ENCODE results near the gene CMIP.

CMIP gene

GRCh38 chr16:81463296-81463890 lies 18.8 kb downstream of the CMIP start:
- DNase-seq, result no peak

- no peak for DNase-seq
Observed at GRCh38 chr16:81464279-81464678, 19.7 kb downstream of the CMIP start.

GRCh38 chr16:81465375-81465943 lies 20.9 kb downstream of the CMIP start:
- DNase-seq, result no peak

GRCh38 chr16:81466356-81466980 lies 21.9 kb downstream of the CMIP start:
- no peak for DNase-seq

GRCh38 chr16:81467072-81467471 lies 22.5 kb downstream of the CMIP start:
- no peak for DNase-seq

- DNase-seq, result no peak
Observed at GRCh38 chr16:81467815-81468214, 23.2 kb downstream of the CMIP start.

GRCh38 chr16:81468269-81468902 lies 23.8 kb downstream of the CMIP start:
- DNase-seq, result no peak

- DNase-seq, result peak in 1 of 6 experiments; percentile 47
Observed at GRCh38 chr16:81469183-81469677, 24.6 kb downstream of the CMIP start.

GRCh38 chr16:81469710-81470535 lies 25.3 kb downstream of the CMIP start:
- DNase-seq, result peak in 4 of 6 experiments; percentile 23 to 72 (median 71)

- DNase-seq, result no peak
Observed at GRCh38 chr16:81470796-81471636, 26.4 kb downstream of the CMIP start.

- no peak for DNase-seq
Observed at GRCh38 chr16:81471882-81472281, 27.3 kb downstream of the CMIP start.

GRCh38 chr16:81472391-81472790 lies 27.8 kb downstream of the CMIP start:
- no peak for DNase-seq

GRCh38 chr16:81473066-81473488 lies 28.5 kb downstream of the CMIP start:
- no peak for DNase-seq

- no peak for DNase-seq
Observed at GRCh38 chr16:81473558-81473957, 28.9 kb downstream of the CMIP start.

GRCh38 chr16:81473969-81474959 lies 29.7 kb downstream of the CMIP start:
- no peak for DNase-seq

GRCh38 chr16:81477697-81478693 lies 33.4 kb downstream of the CMIP start:
- DNase-seq, result no peak

- DNase-seq, result no peak
Observed at GRCh38 chr16:81478876-81479511, 34.4 kb downstream of the CMIP start.

- DNase-seq, result no peak
Observed at GRCh38 chr16:81480606-81481206, 36.1 kb downstream of the CMIP start.
